ENCODE results near the gene ADNP2.
A peak's percentile ranks its signal among the peaks of the same experiment; 100 is the strongest.

Gene ADNP2

GRCh38 chr18:80130555-80130954 is 21.5 kb downstream of the ADNP2 start:
- Histone ChIP-seq H3K9ac (no peak overlapping the region), H4K20me1 (peaks cover 0 to 50% (median 8%) of the 10 kb centered on the region in 11 experiments; a peak in 12 of 22 replicates), H3K4me3 (no peak overlapping the region), H3K4me2 (no peak overlapping the region), H3K27me3 (no peaks in the 10 kb centered on the region), H3K27ac (no peak overlapping the region), H3K9me3 (replicated peaks in 1 of 11) (peaks cover 0 to 10% (median 9%) of the 10 kb centered on the region in 11 experiments; a peak in 8 of 22 replicates), H3K4me1 (peaks cover 0 to 6% (median 2%) of the 10 kb centered on the region in 10 experiments; a peak in 8 of 20 replicates), H3K36me3 (peaks cover 36 to 80% (median 47%) of the 10 kb centered on the region in 11 experiments)
- TF ChIP-seq Cebpa-rat (IDR thresholded peaks at IDR 0.05) = no peak

- Histone ChIP-seq H3K4me3 (no peak overlapping the region), H3K9ac (no peak overlapping the region), H3K36me3 (peaks cover 44 to 88% (median 57%) of the 10 kb centered on the region in 11 experiments), H3K4me2 (peak overlapping the region in 4 of 11 experiments; percentile 9 to 31 (median 28); a peak in 2 of 22 replicates), H3K9me3 (replicated peaks in 1 of 11) (peaks cover 0 to 2% (median under 1%) of the 10 kb centered on the region in 11 experiments; a peak in 3 of 22 replicates), H3K27ac (peak overlapping the region in 1 of 11 experiments; percentile 8; a peak in 1 of 22 replicates), H4K20me1 (peaks cover 0 to 42% (median 8%) of the 10 kb centered on the region in 11 experiments; a peak in 11 of 22 replicates), H3K27me3 (no peaks in the 10 kb centered on the region), H3K4me1 (peaks cover 0 to 6% (median 2%) of the 10 kb centered on the region in 10 experiments; a peak in 8 of 20 replicates)
- no peak for TF ChIP-seq Cebpa-rat (IDR thresholded peaks at IDR 0.05)
These were observed 23.2 kb downstream of the ADNP2 start for GRCh38 chr18:80132180-80132812.

GRCh38 chr18:80133124-80133523 is 24.1 kb downstream of the ADNP2 start:
- TF ChIP-seq Cebpa-rat (IDR thresholded peaks at IDR 0.05) = no peak
- peaks cover 0 to 8% (median 4%) of the 10 kb centered on the region in 10 experiments; a peak in 9 of 20 replicates for H3K4me1 ChIP-seq
- H4K20me1 ChIP-seq = peaks cover 0 to 33% (median 7%) of the 10 kb centered on the region in 11 experiments; a peak in 11 of 22 replicates
- H3K4me2 ChIP-seq = no peak overlapping the region
- no peak overlapping the region for H3K4me3 ChIP-seq
- no peaks in the 10 kb centered on the region for H3K27me3 ChIP-seq
- no peak overlapping the region for H3K9ac ChIP-seq
- no peaks in the 10 kb centered on the region for H3K9me3 ChIP-seq (replicated peaks in 1 of 11)
- H3K27ac ChIP-seq = no peak overlapping the region
- H3K36me3 ChIP-seq = peaks cover 52 to 88% (median 60%) of the 10 kb centered on the region in 11 experiments

- H3K9ac ChIP-seq = no peak overlapping the region
- no peak overlapping the region for H3K4me2 ChIP-seq
- peaks cover 55 to 92% (median 67%) of the 10 kb centered on the region in 11 experiments for H3K36me3 ChIP-seq
- H3K27me3 ChIP-seq = no peaks in the 10 kb centered on the region
- no peak overlapping the region for H3K27ac ChIP-seq
- peaks cover 0 to 14% (median 4%) of the 10 kb centered on the region in 11 experiments; a peak in 10 of 22 replicates for H4K20me1 ChIP-seq
- H3K9me3 ChIP-seq (replicated peaks in 1 of 11) = no peaks in the 10 kb centered on the region
- no peak for TF ChIP-seq Cebpa-rat (IDR thresholded peaks at IDR 0.05)
- no peak overlapping the region for H3K4me3 ChIP-seq
- H3K4me1 ChIP-seq = peaks cover 0 to 16% (median 5%) of the 10 kb centered on the region in 10 experiments; a peak in 10 of 20 replicates
These were observed 26.1 kb downstream of the ADNP2 start for GRCh38 chr18:80135136-80135535.

GRCh38 chr18:80136679-80137078 is 27.6 kb downstream of the ADNP2 start:
- TF ChIP-seq Cebpa-rat (IDR thresholded peaks at IDR 0.05) = no peak
- H3K9me3 ChIP-seq (replicated peaks in 1 of 11) = no peaks in the 10 kb centered on the region
- no peak overlapping the region for H3K4me2 ChIP-seq
- H3K27me3 ChIP-seq = no peaks in the 10 kb centered on the region
- H3K27ac ChIP-seq = no peak overlapping the region
- no peak overlapping the region for H3K4me3 ChIP-seq
- no peak overlapping the region for H3K9ac ChIP-seq
- peaks cover 55 to 87% (median 67%) of the 10 kb centered on the region in 11 experiments for H3K36me3 ChIP-seq
- peaks cover 0 to 11% (median 0%) of the 10 kb centered on the region in 11 experiments; a peak in 6 of 22 replicates for H4K20me1 ChIP-seq
- H3K4me1 ChIP-seq = peaks cover 0 to 16% (median 5%) of the 10 kb centered on the region in 10 experiments; a peak in 10 of 20 replicates

- no peak overlapping the region for H3K4me2 ChIP-seq
These were observed 28.1 kb downstream of the ADNP2 start for GRCh38 chr18:80137137-80137536.

GRCh38 chr18:80137976-80138375 is 28.9 kb downstream of the ADNP2 start:
- no peaks in the 10 kb centered on the region for H3K27me3 ChIP-seq
- H3K27ac ChIP-seq = no peak overlapping the region
- no peak overlapping the region for H3K9ac ChIP-seq
- peaks cover 0 to 15% (median 0%) of the 10 kb centered on the region in 11 experiments; a peak in 6 of 22 replicates for H4K20me1 ChIP-seq
- no peaks in the 10 kb centered on the region for H3K9me3 ChIP-seq (replicated peaks in 1 of 11)
- no peak overlapping the region for H3K4me2 ChIP-seq
- H3K36me3 ChIP-seq = peaks cover 54 to 79% (median 64%) of the 10 kb centered on the region in 11 experiments
- H3K4me3 ChIP-seq = no peak overlapping the region
- H3K4me1 ChIP-seq = peaks cover 0 to 11% (median 0%) of the 10 kb centered on the region in 10 experiments; a peak in 4 of 20 replicates
- no peak for TF ChIP-seq Cebpa-rat (IDR thresholded peaks at IDR 0.05)

More at GRCh38 chr18:80137137-80137536, 28.1 kb downstream of the ADNP2 start:
- peaks cover 55 to 83% (median 67%) of the 10 kb centered on the region in 11 experiments for H3K36me3 ChIP-seq
- TF ChIP-seq Cebpa-rat (IDR thresholded peaks at IDR 0.05) = no peak
- no peaks in the 10 kb centered on the region for H3K9me3 ChIP-seq (replicated peaks in 1 of 11)
- H3K4me3 ChIP-seq = no peak overlapping the region
- H3K27me3 ChIP-seq = no peaks in the 10 kb centered on the region
- H3K9ac ChIP-seq = no peak overlapping the region
- H3K4me1 ChIP-seq = peaks cover 0 to 14% (median 3%) of the 10 kb centered on the region in 10 experiments; a peak in 10 of 20 replicates
- peaks cover 0 to 15% (median 0%) of the 10 kb centered on the region in 11 experiments; a peak in 6 of 22 replicates for H4K20me1 ChIP-seq
- no peak overlapping the region for H3K27ac ChIP-seq

GRCh38 chr18:80140455-80140985 is 31.5 kb downstream of the ADNP2 start:
- Histone ChIP-seq H3K4me2 (no peak overlapping the region), H4K20me1 (peaks cover 0 to 15% (median 5%) of the 10 kb centered on the region in 11 experiments; a peak in 7 of 22 replicates), H3K4me3 (no peak overlapping the region), H3K27me3 (peaks cover 4 to 14% (median 11%) of the 10 kb centered on the region in 11 experiments; a peak in 20 of 22 replicates), H3K9ac (no peak overlapping the region), H3K4me1 (peaks cover 0 to 17% (median 4%) of the 10 kb centered on the region in 10 experiments; a peak in 7 of 20 replicates), H3K27ac (no peak overlapping the region), H3K9me3 (replicated peaks in 1 of 11) (no peaks in the 10 kb centered on the region), H3K36me3 (peaks cover 29 to 54% (median 38%) of the 10 kb centered on the region in 11 experiments)
- no peak for TF ChIP-seq Cebpa-rat (IDR thresholded peaks at IDR 0.05)

GRCh38 chr18:80143881-80144280 is 34.8 kb downstream of the ADNP2 start:
- peaks cover 29 to 46% (median 44%) of the 10 kb centered on the region in 11 experiments for H3K27me3 ChIP-seq
- H3K4me2 ChIP-seq = no peak overlapping the region
- H3K36me3 ChIP-seq = peaks cover 0 to 20% (median 8%) of the 10 kb centered on the region in 11 experiments; a peak in 11 of 22 replicates
- H3K27ac ChIP-seq = no peak overlapping the region
- peaks cover 12 to 23% (median 19%) of the 10 kb centered on the region in 10 experiments; a peak in 18 of 20 replicates for H3K4me1 ChIP-seq
- peaks cover 0 to 23% (median 5%) of the 10 kb centered on the region in 11 experiments; a peak in 7 of 22 replicates for H4K20me1 ChIP-seq
- no peaks in the 10 kb centered on the region for H3K9me3 ChIP-seq (replicated peaks in 1 of 11)
- no peak overlapping the region for H3K4me3 ChIP-seq
- no peak for TF ChIP-seq Cebpa-rat (IDR thresholded peaks at IDR 0.05)
- H3K9ac ChIP-seq = no peak overlapping the region
